ENCODE measurements around the gene MSRB1. TPM values are rescaled to one million over a fixed set of nuclear protein-coding genes. Genes with fewer than 3 reads are reported as not detected.

Gene MSRB1
- total RNA-seq, 1 donor from 2014 or later = 28.8 TPM

DNA sequence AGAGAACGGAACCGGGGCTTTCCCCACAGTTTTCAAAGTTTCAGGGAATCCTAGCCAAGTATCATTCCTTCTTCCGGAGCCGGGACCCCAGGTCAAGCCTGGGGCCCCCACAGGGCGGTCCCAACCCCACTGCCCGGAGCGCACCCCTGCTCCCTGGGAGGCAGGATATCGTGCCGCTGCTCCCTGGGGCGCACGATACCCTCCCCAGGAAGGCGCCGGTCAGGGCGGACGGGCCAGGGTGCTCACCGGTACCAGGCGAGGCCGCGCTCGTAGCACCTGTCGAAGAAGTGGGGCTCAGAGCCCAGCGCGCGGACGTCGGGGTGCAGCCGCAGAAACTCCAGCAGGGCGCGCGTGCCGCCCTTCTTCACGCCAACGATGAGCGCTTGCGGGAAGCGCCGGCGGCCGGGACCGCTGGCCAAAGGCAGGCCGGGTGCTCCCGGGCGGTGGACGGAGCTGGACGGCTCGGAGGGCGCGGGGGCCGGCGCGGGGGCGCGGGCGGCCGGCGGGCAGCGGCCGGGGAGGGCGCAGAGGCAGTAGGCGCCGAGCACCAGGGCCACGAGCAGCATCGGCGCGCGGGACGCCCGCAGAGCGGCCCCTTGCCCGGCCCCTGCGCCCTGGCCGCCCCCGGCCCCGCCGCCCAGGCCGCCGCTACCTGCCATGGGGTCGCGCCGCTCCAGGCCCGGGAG lies 25.2 kb downstream of the MSRB1 start:
- Histone ChIP-seq H3K27ac (no peak overlapping the region), H3K36me3 (no peaks in the 10 kb centered on the region), H3K27me3 (peaks cover 84% of the 10 kb centered on the region), H3K9me3 (no peaks in the 10 kb centered on the region), H3K4me3 (no peak overlapping the region), H3K4me1 (peaks cover 5% of the 10 kb centered on the region)
- intact Hi-C loops (cut with DNase I) = no loop called here
- TF ChIP-seq, protein P1, sequence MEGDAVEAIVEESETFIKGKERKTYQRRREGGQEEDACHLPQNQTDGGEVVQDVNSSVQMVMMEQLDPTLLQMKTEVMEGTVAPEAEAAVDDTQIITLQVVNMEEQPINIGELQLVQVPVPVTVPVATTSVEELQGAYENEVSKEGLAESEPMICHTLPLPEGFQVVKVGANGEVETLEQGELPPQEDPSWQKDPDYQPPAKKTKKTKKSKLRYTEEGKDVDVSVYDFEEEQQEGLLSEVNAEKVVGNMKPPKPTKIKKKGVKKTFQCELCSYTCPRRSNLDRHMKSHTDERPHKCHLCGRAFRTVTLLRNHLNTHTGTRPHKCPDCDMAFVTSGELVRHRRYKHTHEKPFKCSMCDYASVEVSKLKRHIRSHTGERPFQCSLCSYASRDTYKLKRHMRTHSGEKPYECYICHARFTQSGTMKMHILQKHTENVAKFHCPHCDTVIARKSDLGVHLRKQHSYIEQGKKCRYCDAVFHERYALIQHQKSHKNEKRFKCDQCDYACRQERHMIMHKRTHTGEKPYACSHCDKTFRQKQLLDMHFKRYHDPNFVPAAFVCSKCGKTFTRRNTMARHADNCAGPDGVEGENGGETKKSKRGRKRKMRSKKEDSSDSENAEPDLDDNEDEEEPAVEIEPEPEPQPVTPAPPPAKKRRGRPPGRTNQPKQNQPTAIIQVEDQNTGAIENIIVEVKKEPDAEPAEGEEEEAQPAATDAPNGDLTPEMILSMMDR (IDR thresholded peaks at IDR 0.05) = no peak
- ATAC-seq (no peak), DNase-seq (peak; percentile 57)

DNA sequence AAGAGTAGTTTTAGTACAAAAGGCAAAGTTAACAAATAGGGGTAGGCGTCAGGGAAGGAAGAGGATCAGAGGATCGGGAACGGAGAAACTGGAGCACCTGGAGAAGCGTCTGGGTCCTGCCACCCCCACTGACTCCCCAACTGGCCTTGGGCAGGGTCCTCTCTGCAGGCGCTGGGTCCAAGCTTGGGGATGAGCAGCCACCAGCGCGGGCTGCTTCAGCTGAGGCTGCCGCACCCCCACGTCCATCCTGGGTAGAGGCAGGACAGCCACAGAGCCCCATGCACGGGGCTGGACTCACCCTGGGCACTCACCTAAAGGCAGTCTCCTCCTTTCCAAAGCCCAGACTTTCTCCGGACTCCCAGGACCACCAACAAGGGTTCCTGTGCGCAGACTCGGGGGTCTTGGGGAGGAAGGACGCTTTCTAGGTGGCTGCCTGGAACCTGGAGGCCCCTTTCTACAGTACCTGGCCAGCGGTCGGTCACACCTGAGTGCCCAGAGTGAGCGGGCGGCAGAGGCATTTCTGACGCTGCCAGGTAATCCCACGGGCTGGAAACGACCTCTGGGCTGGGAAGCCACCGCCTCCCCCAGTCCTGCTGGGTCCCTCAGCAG lies 25.8 kb downstream of the MSRB1 start:
- Histone ChIP-seq H3K27me3 (peaks cover 78% of the 10 kb centered on the region), H3K27ac (no peak overlapping the region), H3K4me1 (peaks cover 5% of the 10 kb centered on the region), H3K4me3 (no peak overlapping the region), H3K9me3 (no peaks in the 10 kb centered on the region), H3K36me3 (no peaks in the 10 kb centered on the region)
- intact Hi-C loops (cut with DNase I) = no loop called here
- ATAC-seq (no peak), DNase-seq (no peak)
- TF ChIP-seq, protein P1 (IDR thresholded peaks at IDR 0.05) = no peak

DNA sequence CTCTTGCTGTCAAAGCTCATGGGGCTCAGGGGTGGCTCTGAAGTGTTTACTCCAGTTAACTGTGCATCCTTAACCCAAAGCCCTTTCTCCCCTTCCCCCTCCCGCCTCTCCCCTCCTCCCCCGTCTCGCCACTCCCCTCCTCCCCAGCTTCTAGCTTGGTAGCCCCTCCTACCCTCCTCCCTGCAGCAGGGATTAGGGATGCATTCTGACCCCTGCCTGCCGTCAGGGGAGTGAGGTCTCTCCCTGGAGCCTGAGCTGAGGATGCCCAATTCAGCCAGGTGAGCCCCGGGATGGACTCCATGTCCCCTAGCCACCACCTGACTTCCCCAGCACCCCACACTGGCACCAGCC lies 26.4 kb downstream of the MSRB1 start:
- Histone ChIP-seq H3K27me3 (peaks cover 72% of the 10 kb centered on the region), H3K4me3 (no peak overlapping the region), H3K4me1 (peaks cover 5% of the 10 kb centered on the region), H3K9me3 (no peaks in the 10 kb centered on the region), H3K36me3 (no peaks in the 10 kb centered on the region), H3K27ac (no peak overlapping the region)
- TF ChIP-seq, protein P1 (IDR thresholded peaks at IDR 0.05) = no peak
- no peak for DNase-seq
- ATAC-seq = no peak
- intact Hi-C loops (cut with DNase I) = no loop called here

DNA sequence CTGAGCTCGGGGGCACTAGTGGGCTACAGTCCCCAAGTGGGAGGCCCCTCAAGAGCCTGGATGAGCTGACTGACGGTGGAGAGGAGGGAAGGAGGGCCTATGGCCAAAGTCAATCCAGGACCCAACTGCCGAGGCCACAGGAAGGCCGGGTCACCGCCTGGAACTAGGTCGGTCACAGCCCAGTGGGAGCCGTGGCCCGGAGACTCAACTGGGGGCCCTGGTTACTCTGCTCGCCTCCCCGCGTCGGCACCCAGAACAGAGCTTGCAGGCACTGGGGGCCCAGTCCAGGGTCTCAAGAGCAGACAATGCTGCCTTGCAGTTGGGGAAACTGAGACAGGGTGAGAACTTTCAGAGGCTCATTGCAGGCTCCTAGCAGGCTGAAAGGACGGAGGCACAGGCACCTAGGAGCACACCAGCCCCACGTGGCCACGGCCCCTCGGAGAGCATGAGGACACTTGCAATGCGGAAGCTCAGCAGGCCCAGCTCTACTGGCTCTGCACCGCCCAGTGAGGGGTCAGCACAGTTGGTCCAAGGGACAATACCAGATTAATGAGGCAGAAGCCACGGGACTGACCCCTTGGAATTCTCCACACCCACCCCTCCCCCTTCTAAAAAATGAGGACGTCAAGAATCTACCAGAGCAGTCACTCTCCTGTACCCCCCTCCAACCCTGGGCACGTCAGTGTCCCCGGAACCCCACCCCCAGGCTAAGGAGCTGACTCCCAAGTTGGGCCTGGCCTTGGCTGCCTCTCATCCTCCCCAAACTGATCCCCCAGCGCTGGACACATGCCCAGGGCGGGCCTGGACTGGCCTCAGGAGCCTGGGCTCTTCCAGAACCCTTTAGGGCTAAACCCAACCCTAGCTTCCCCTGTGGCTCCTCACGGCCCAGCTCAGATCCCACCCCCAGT lies 27.0 kb downstream of the MSRB1 start:
- TF ChIP-seq, protein P1 (IDR thresholded peaks at IDR 0.05) = no peak
- DNase-seq (no peak), ATAC-seq (no peak)
- Histone ChIP-seq H3K9me3 (no peaks in the 10 kb centered on the region), H3K27ac (no peak overlapping the region), H3K4me1 (peaks cover 5% of the 10 kb centered on the region), H3K4me3 (no peak overlapping the region), H3K27me3 (peaks cover 66% of the 10 kb centered on the region), H3K36me3 (no peaks in the 10 kb centered on the region)
- intact Hi-C loops (cut with DNase I) = no loop called here

DNA sequence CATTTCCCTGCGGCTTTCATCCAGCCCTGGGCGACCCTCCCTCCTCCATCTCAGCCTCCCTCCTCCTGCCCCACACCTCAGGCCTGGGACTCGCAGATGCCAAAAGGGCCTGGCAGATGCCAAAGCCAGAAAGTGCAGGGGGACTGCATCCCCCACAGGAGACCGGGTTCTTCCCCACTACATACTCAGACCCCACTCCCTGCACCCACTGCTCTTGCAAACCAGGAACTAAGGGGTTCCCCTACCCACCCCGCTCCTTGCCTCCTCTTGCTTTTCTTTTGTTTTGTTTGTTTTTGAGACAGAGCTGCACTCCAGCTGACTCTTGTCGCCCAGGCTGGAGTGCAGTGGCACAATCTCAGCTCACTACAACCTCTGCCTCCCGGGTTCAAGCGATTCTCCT lies 28.0 kb downstream of the MSRB1 start:
- TF ChIP-seq, protein P1 (IDR thresholded peaks at IDR 0.05) = no peak
- H3K36me3 ChIP-seq = no peaks in the 10 kb centered on the region
- H3K9me3 ChIP-seq = no peaks in the 10 kb centered on the region
- no peak overlapping the region for H3K4me3 ChIP-seq
- intact Hi-C loops (cut with DNase I) = no loop called here
- peaks cover 5% of the 10 kb centered on the region for H3K4me1 ChIP-seq
- DNase-seq (no peak), ATAC-seq (no peak)
- H3K27me3 ChIP-seq = peaks cover 59% of the 10 kb centered on the region
- H3K27ac ChIP-seq = no peak overlapping the region
